Astrocyte of the cerebellum (primary cell): ENCODE data around the gene MRPS17.
"Not testable (repeated sequence)": the region's sequence is repeated elsewhere in the genome, so short reads cannot be mapped to it uniquely, and the experiment has no call there.

Source experiments
- DNase-seq: peaks from one replicate; pipeline ENCODE4 v3.0.0-alpha.2; 2011; ENCODE audit warnings: low read depth
- H3K4me3 ChIP-seq: 2 replicates; pipeline ENCODE4 v1.5.1; 2011; ENCODE audit warnings: mild to moderate bottlenecking, low read depth, low read length, moderate library complexity
- in situ Hi-C: cut with HindIII; loops from 2 replicates; pipeline ENCODE4 v1.10.0; 2017; ENCODE audit warnings: low sequenced_read_pairs
- TF ChIP-seq, protein P1 (sequence below): IDR thresholded peaks from 2 replicates; pipeline ENCODE4 v1.5.1; 2012; ENCODE audit warnings: low read length, low read depth, moderate library complexity, mild to moderate bottlenecking; ENCODE audit errors: missing control alignments

The MRPS17 gene

DNA sequence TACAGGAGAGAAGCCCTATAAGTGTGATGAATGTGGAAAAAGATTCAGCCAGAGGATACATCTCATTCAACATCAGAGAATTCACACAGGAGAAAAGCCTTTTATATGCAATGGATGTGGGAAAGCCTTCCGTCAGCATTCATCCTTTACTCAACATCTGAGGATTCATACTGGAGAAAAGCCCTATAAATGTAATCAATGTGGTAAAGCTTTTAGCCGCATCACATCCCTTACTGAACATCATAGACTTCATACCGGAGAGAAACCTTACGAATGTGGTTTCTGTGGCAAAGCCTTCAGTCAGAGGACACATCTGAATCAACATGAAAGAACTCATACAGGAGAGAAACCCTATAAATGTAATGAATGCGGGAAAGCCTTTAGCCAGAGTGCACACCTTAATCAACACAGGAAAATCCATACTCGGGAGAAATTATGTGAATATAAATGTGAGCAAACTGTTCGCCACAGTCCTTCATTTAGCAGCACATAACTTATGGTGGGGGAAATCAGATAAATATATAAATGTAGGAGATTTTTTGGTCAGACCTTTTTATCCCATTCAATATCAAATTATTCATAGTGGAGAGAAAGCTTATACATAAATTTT lies 12.1 kb upstream of the MRPS17 start:
- TF ChIP-seq, protein P1, sequence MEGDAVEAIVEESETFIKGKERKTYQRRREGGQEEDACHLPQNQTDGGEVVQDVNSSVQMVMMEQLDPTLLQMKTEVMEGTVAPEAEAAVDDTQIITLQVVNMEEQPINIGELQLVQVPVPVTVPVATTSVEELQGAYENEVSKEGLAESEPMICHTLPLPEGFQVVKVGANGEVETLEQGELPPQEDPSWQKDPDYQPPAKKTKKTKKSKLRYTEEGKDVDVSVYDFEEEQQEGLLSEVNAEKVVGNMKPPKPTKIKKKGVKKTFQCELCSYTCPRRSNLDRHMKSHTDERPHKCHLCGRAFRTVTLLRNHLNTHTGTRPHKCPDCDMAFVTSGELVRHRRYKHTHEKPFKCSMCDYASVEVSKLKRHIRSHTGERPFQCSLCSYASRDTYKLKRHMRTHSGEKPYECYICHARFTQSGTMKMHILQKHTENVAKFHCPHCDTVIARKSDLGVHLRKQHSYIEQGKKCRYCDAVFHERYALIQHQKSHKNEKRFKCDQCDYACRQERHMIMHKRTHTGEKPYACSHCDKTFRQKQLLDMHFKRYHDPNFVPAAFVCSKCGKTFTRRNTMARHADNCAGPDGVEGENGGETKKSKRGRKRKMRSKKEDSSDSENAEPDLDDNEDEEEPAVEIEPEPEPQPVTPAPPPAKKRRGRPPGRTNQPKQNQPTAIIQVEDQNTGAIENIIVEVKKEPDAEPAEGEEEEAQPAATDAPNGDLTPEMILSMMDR = no peak
- DNase-seq = no peak
- no peak overlapping the region for H3K4me3 ChIP-seq
- in situ Hi-C loops = no loop called here

DNA sequence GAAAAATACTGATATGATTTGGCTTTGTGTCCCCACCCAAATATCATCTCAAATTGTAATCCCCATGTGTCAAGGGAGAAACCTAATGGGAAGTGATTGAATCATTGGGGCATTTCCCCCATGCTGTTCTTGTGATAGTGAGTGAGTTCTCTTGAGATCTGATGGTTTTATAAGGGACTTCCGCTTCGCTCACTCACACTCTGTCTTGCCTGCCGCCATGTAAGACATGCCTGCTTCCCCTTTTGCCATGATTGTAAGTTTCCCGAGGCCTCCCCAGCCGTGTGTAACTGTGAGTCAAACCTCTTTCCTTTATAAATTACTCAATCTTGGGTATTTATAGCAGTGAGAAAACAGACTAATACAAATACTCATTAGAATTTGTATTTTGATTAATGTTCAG lies 5.1 kb upstream of the MRPS17 start:
- DNase-seq = no peak
- in situ Hi-C loops = no loop called here
- no peak overlapping the region for H3K4me3 ChIP-seq
- TF ChIP-seq, protein P1 = no peak

- in situ Hi-C loops, DNase-seq: not testable (repeated sequence)
- H3K4me3 ChIP-seq = peak overlapping the region; percentile 98
Observed at GRCh38 chr7:55952352-55952671, 635 bp downstream of the MRPS17 start.

- no peak for DNase-seq
- in situ Hi-C loops = no loop called here
- TF ChIP-seq, protein P1 = no peak
- no peak overlapping the region for H3K4me3 ChIP-seq
Observed at GRCh38 chr7:55953707-55954475, 2.2 kb downstream of the MRPS17 start.

GRCh38 chr7:55957190-55957589 lies 5.5 kb downstream of the MRPS17 start:
- TF ChIP-seq, protein P1 = no peak

DNA sequence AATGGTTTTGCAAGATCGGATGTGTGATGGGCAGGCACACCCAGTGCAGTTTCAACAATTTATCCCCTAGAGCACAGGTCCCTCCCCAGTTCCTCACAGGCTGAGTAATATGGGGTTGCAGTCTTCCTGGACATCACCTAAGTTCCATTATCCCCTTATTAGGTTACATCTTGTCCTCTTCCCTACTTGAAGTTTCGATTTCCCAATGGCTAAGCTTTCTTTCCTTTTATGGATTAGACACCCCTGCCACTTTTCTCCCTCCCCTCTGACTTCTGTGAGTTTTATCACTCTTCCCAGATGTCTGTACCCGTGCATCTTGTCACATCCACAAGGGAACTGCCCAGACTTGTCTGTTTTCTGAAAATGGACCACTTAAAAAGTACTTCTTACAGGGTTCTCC lies 10.3 kb downstream of the MRPS17 start:
- no peak for DNase-seq
- no peak overlapping the region for H3K4me3 ChIP-seq
- in situ Hi-C loops = no loop called here
- TF ChIP-seq, protein P1 = no peak

More at GRCh38 chr7:55957190-55957589, 5.5 kb downstream of the MRPS17 start:
- no peak overlapping the region for H3K4me3 ChIP-seq
- DNase-seq = no peak
- in situ Hi-C loops = no loop called here

DNA sequence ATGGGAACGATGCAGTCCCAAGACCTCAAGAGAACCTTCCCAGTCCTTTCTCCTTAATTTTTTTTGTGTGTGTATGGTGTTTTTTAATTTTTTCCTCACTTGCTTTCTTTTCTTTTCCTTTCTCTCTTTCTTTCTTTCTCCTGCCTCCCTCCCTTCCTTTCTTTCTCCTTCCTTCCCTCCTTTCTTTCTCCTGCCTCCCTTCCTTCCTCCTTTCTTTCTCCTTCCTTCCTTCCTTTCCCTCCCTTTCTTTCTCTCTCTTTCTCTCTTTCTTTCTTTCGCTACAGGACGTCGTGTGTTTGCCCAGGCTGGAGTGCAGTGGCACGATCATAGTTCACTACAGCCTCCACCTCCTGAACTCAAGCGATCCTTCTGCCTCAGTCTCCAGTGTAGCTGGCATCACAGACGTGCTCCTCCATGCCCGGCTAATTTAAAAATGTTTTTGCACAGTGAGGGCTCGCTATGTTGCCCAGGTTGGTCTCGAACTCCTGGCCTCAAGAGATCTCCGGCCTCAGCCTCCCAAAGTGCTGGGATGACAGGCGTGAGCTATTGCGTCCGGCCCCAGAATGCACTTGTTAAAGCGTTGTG lies 12.0 kb downstream of the MRPS17 start:
- TF ChIP-seq, protein P1 = no peak
- no peak for DNase-seq
- peak overlapping the region; percentile 64 for H3K4me3 ChIP-seq
- in situ Hi-C loops = no loop called here
